ENCODE measurements around the gene LEP.
"Not testable (repeated sequence)": the region's sequence is repeated elsewhere in the genome, so short reads cannot be mapped to it uniquely, and the experiment has no call there.

LEP gene

GRCh38 chr7:128275681-128276080, 34.6 kb downstream of the LEP start:
- no peak for DNase-seq

GRCh38 chr7:128278366-128278765, 37.3 kb downstream of the LEP start:
- no peak for DNase-seq

GRCh38 chr7:128279124-128279713, 38.1 kb downstream of the LEP start:
- DNase-seq = no peak

GRCh38 chr7:128280451-128280850, 39.4 kb downstream of the LEP start:
- DNase-seq = not testable (repeated sequence)

- no peak for DNase-seq
Observed at GRCh38 chr7:128281605-128282380, 40.7 kb downstream of the LEP start.

GRCh38 chr7:128284102-128284501, 43.0 kb downstream of the LEP start:
- DNase-seq = no peak

- DNase-seq = no peak
Observed at GRCh38 chr7:128287556-128287955, 46.5 kb downstream of the LEP start.

GRCh38 chr7:128298004-128298403, 56.9 kb downstream of the LEP start:
- DNase-seq = not testable (repeated sequence)

- DNase-seq = no peak
Observed at GRCh38 chr7:128299109-128299607, 58.1 kb downstream of the LEP start.

GRCh38 chr7:128302139-128302538, 61.1 kb downstream of the LEP start:
- DNase-seq = no peak

GRCh38 chr7:128303133-128303532, 62.1 kb downstream of the LEP start:
- no peak for DNase-seq

- no peak for DNase-seq
Observed at GRCh38 chr7:128303643-128304042, 62.6 kb downstream of the LEP start.

GRCh38 chr7:128304212-128304611, 63.1 kb downstream of the LEP start:
- no peak for DNase-seq

- DNase-seq = no peak
Observed at GRCh38 chr7:128307061-128307460, 66.0 kb downstream of the LEP start.
